ENCODE data around the gene LGI2. TPM values are rescaled to one million over a fixed set of nuclear protein-coding genes. Genes with fewer than 3 reads are reported as not detected.
"Not testable (repeated sequence)": the region's sequence is repeated elsewhere in the genome, so short reads cannot be mapped to it uniquely, and the experiment has no call there.

LGI2 gene
- total RNA-seq, 2 experiments from 2014 or later = not detected

GRCh38 chr4:25033526-25033925 lies 2.8 kb upstream of the LGI2 start:
- CTCF ChIA-PET = interaction anchor here (0.6 kb wide), 1 partner anchor 428 kb away, joined by 4 read pairs; no protein-coding TSS in a partner anchor
- DNase-seq = no peak
- no peak for ATAC-seq
- Mint-ChIP-seq H3K27me3 (peaks cover 52% of the 10 kb centered on the region), H3K9me3 (ENCODE audit: low read depth) (peaks cover 4% of the 10 kb centered on the region), H3K4me1 (peaks cover 4% of the 10 kb centered on the region), H3K36me3 (ENCODE audit: low read depth) (no peaks in the 10 kb centered on the region), H3K4me3 (no peak overlapping the region), H3K27ac (no peak overlapping the region)
- POLR2A ChIA-PET = no interaction called here
- intact Hi-C loops (cut with DNase I, micrococcal nuclease) = no loop called here

- DNase-seq = no peak
- ChIA-PET CTCF (no interaction called here), POLR2A (no interaction called here)
- Mint-ChIP-seq H3K36me3 (ENCODE audit: low read depth) (no peaks in the 10 kb centered on the region), H3K4me1 (peaks cover 4% of the 10 kb centered on the region), H3K4me3 (no peak overlapping the region), H3K27me3 (peaks cover 57% of the 10 kb centered on the region), H3K27ac (no peak overlapping the region), H3K9me3 (ENCODE audit: low read depth) (peaks cover 4% of the 10 kb centered on the region)
- ATAC-seq = no peak
- intact Hi-C loops (cut with DNase I, micrococcal nuclease) = no loop called here
Measured at GRCh38 chr4:25032126-25032525, 1.4 kb upstream of the LGI2 start.

DNA sequence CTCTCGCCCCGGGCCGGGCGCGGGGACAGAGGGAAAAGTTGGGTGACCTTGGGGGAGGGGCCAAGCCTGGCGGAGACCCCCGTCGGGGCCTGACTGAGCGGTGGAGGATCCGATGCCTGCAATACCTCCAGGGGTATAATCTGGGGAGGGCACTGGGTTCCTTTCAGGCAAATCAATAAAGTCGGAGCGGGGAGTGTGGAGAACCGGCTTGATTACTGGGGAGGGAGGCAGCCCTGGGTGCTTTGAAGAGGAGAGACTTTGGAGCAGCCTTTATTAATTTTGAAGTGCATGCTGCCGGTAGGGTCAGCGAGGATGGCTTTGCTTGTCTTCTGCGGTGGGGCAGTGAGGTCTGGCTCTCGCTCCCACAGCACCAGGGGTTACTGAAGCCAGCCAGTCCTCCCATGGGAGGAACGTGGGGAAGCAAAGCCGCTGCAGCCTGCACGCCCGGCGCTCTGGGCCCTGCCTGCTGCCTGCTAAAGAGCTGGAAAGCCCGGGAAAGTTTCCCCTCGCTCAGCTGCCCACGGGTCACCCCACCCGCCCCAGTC lies 403 bp upstream of the LGI2 start:
- no peak overlapping the region for H3K27ac Mint-ChIP-seq
- DNase-seq (no peak), ATAC-seq (no peak)
- no peak overlapping the region for H3K4me3 Mint-ChIP-seq
- CTCF ChIA-PET = no interaction called here
- intact Hi-C loops (cut with DNase I, micrococcal nuclease) = no loop called here
- no peaks in the 10 kb centered on the region for H3K36me3 Mint-ChIP-seq (ENCODE audit: low read depth)
- peaks cover 4% of the 10 kb centered on the region for H3K9me3 Mint-ChIP-seq (ENCODE audit: low read depth)
- peaks cover 62% of the 10 kb centered on the region for H3K27me3 Mint-ChIP-seq
- POLR2A ChIA-PET = no interaction called here
- H3K4me1 Mint-ChIP-seq = peaks cover 4% of the 10 kb centered on the region

DNA sequence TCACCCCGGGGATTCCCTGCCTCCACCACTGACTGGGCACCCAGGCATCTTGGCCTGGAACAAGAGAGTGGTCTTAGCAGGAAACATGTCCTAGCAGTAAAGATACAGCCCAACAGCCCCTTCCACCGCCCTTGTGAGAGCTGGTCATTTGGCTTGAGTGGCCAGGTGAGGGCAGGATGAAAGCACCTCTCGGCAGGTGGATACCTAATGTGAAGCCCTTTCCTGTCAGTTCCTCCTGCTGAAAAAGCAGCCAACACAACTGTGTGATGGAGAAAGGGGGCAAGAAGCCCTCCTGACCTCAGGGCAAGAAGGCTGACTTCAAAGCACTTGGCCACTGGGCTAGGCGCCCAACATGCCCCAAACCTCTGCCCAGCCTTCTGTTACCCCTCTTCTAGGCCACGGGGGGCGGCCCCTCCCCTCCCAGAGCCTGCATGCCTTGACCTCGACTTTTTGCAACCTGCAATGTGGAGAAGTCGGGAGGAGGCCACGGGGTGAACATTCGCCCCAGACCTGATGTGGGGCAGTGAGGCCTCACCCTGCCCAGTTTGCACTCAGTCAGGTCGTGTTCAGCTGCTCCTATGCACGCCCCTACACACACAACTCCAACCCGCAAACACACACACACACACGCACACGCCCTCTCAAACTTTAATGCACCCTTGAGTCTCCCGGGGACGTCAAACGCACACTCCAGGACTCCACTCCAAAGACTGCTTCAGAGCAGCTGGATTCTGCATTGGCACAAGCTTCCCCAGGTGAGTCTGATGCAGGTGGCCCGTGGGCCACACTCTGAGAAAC lies 1.1 kb downstream of the LGI2 start:
- intact Hi-C loops (cut with DNase I, micrococcal nuclease) = no loop called here
- peaks cover 2% of the 10 kb centered on the region for H3K9me3 Mint-ChIP-seq (ENCODE audit: low read depth)
- ATAC-seq = no peak
- H3K27me3 Mint-ChIP-seq = peaks cover 59% of the 10 kb centered on the region
- no peak for DNase-seq
- no peak overlapping the region for H3K27ac Mint-ChIP-seq
- POLR2A ChIA-PET = no interaction called here
- no peaks in the 10 kb centered on the region for H3K36me3 Mint-ChIP-seq (ENCODE audit: low read depth)
- CTCF ChIA-PET = no interaction called here
- no peak overlapping the region for H3K4me3 Mint-ChIP-seq
- H3K4me1 Mint-ChIP-seq = peaks cover 4% of the 10 kb centered on the region

DNA sequence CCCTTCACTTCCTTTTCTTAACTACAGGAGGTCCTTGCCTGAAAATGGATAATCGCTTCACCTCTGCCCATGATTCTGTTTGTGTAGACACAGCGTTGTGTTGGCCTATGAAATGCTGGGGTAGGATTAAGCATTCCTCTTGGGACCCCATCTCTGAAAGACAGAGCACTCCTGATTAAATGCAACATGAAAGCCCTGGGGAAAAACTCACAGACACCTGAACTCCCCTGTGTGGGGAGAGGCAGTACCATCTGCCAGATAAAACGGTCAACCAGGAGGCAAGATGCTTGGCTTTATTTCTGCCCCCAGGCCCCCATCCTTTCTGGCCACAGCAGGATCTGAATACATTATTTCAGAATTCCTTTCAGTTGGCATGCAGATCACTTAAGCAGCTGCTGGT lies 1.9 kb downstream of the LGI2 start:
- ATAC-seq (no peak), DNase-seq (no peak)
- Mint-ChIP-seq H3K36me3 (ENCODE audit: low read depth) (no peaks in the 10 kb centered on the region), H3K27ac (no peak overlapping the region), H3K9me3 (ENCODE audit: low read depth) (no peaks in the 10 kb centered on the region), H3K27me3 (peaks cover 55% of the 10 kb centered on the region), H3K4me3 (no peak overlapping the region), H3K4me1 (peaks cover 4% of the 10 kb centered on the region)
- intact Hi-C loops (cut with DNase I, micrococcal nuclease) = no loop called here
- ChIA-PET CTCF (no interaction called here), POLR2A (no interaction called here)

DNA sequence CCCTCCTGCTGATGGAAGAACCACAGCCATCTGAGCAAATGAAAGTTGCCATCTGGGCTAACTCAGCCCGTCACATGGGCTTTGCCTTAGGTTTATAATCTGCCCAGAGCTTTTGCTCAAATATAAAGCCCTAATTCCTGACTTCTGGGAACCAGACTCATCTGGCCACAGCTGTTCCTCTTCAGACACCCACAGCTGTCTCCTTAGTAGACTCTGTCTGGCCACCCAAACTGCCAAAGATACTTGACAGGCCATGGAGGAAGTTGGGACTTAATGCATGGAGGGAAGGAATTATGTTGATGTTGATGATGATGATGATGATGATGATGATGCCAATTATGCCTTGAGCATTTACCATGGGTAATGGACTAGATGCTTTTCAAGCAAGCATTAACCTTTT lies 8.0 kb downstream of the LGI2 start:
- ChIA-PET CTCF (no interaction called here), POLR2A (no interaction called here)
- ATAC-seq (no peak), DNase-seq (no peak)
- no peaks in the 10 kb centered on the region for H3K9me3 Mint-ChIP-seq (ENCODE audit: low read depth)
- no peak overlapping the region for H3K27ac Mint-ChIP-seq
- no peaks in the 10 kb centered on the region for H3K4me1 Mint-ChIP-seq
- no peak overlapping the region for H3K4me3 Mint-ChIP-seq
- intact Hi-C loops (cut with DNase I, micrococcal nuclease) = no loop called here
- peaks cover 30% of the 10 kb centered on the region for H3K27me3 Mint-ChIP-seq
- no peaks in the 10 kb centered on the region for H3K36me3 Mint-ChIP-seq (ENCODE audit: low read depth)

DNA sequence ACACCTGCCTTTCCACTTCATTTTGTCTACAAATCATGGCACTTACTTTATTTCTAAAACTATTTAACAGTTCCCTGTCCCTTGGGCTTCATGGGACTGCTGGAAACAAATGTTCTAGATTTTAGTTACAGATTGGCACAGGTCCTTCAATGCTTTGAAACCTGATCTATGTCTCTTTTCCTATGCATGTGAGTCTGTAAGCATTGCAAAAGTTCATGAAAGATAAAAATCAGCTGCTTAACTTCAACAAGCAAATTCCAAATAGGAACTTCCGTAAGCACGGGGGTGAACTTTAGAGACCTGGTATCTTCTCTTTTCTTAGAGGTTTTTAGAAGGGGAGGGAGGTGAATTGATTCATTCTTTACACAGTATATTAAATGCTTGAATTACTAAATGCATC lies 9.5 kb downstream of the LGI2 start:
- peaks cover 19% of the 10 kb centered on the region for H3K27me3 Mint-ChIP-seq
- ChIA-PET POLR2A (no interaction called here), CTCF (interaction anchor here (1.8 kb wide), 1 partner anchor 23 kb away, joined by 5 read pairs; no protein-coding TSS in a partner anchor)
- intact Hi-C loops (cut with DNase I, micrococcal nuclease) = no loop called here
- H3K4me1 Mint-ChIP-seq = no peaks in the 10 kb centered on the region
- H3K27ac Mint-ChIP-seq = no peak overlapping the region
- no peak overlapping the region for H3K4me3 Mint-ChIP-seq
- H3K9me3 Mint-ChIP-seq (ENCODE audit: low read depth) = no peaks in the 10 kb centered on the region
- no peak for ATAC-seq
- H3K36me3 Mint-ChIP-seq (ENCODE audit: low read depth) = no peaks in the 10 kb centered on the region
- no peak for DNase-seq

DNA sequence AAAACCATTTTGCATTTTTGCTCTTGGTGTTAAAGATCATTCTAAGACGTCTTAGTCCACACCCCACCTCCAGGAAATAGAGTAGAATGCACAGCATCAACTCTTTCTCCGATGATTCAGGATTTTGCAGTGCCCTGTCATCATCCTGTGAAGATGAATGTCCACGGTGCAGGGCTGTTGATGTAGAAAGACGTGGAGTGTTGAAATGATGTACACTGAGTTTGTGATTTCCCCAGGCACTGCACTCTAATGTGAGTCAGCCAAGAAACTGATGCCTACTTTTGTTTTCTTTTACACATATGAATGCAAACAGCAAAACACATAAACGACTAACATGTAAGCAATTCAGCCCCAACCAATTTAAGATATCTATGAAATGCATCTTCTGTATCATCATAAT lies 10.5 kb downstream of the LGI2 start:
- ChIA-PET POLR2A (no interaction called here), CTCF (interaction anchor here (1.8 kb wide), 1 partner anchor 22 kb away, joined by 5 read pairs; no protein-coding TSS in a partner anchor)
- peaks cover 17% of the 10 kb centered on the region for H3K27me3 Mint-ChIP-seq

DNA sequence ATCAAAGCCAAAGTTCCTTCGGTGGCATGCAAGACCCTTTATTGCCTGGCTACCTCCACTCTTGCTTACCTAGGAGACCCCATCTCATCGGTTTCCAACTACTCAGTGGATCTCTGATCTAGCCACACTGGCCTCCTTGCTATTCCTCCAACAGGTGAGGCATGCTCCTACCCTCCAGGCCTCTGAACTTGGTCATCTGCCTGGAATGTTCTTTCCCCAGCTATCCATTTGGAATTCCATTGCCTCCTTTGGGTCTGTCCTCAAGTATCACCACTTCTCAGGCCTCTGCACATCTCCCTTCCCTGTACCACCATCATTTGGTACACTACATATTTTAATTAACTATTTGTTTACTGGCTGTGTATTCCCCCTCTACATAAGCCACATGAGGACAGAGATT lies 11.2 kb downstream of the LGI2 start:
- Mint-ChIP-seq H3K4me1 (no peaks in the 10 kb centered on the region), H3K9me3 (ENCODE audit: low read depth) (no peaks in the 10 kb centered on the region)
- CTCF ChIA-PET = interaction anchor here (0.7 to 1.8 kb wide), 2 partner anchors 21 to 732 kb away, joined by 5 to 7 read pairs; no protein-coding TSS in a partner anchor

More for the DNA sequence above, 10.5 kb downstream of the LGI2 start:
- Mint-ChIP-seq H3K9me3 (ENCODE audit: low read depth) (no peaks in the 10 kb centered on the region), H3K36me3 (ENCODE audit: low read depth) (no peaks in the 10 kb centered on the region), H3K4me3 (no peak overlapping the region), H3K4me1 (no peaks in the 10 kb centered on the region), H3K27ac (no peak overlapping the region)
- intact Hi-C loops (cut with DNase I, micrococcal nuclease) = no loop called here
- DNase-seq (no peak), ATAC-seq (no peak)

DNA sequence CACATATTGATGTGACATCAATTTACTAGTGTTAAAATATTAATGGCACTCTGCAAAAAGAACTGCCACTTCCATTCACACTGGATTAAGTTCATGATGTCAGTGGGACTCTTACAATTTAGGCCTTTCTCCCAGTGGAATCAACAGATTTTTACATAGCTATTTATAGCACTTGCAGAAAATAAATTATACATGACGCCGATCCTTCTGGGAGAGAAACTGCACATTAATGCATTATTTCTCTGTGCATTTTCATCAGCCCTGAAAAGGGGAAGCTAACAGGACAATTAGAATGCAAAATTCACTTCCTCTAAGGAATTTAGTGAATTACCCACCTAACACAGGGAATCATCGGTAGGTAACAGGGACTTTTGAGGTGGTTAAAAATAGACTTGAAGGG lies 15.7 kb downstream of the LGI2 start:
- H3K9me3 Mint-ChIP-seq (ENCODE audit: low read depth) = no peaks in the 10 kb centered on the region
- H3K4me1 Mint-ChIP-seq = no peaks in the 10 kb centered on the region
- CTCF ChIA-PET = interaction anchor here (0.8 to 1.0 kb wide), 2 partner anchors 10 to 334 kb away, joined by 3 read pairs; no protein-coding TSS in a partner anchor
- no peaks in the 10 kb centered on the region for H3K36me3 Mint-ChIP-seq (ENCODE audit: low read depth)
- no peak overlapping the region for H3K4me3 Mint-ChIP-seq
- H3K27me3 Mint-ChIP-seq = peaks cover 2% of the 10 kb centered on the region
- no peak overlapping the region for H3K27ac Mint-ChIP-seq
- ATAC-seq (no peak), DNase-seq (no peak)
- intact Hi-C loops (cut with DNase I, micrococcal nuclease) = no loop called here
- POLR2A ChIA-PET = no interaction called here

More for the DNA sequence above, 11.2 kb downstream of the LGI2 start:
- POLR2A ChIA-PET = no interaction called here
- Mint-ChIP-seq H3K36me3 (ENCODE audit: low read depth) (no peaks in the 10 kb centered on the region), H3K4me3 (no peak overlapping the region), H3K27me3 (peaks cover 16% of the 10 kb centered on the region), H3K27ac (no peak overlapping the region)
- no peak for DNase-seq
- intact Hi-C loops (cut with DNase I, micrococcal nuclease) = no loop called here
- ATAC-seq = no peak

GRCh38 chr4:25014662-25014983 lies 16.1 kb downstream of the LGI2 start:
- intact Hi-C loops (cut with DNase I, micrococcal nuclease); POLR2A ChIA-PET; H3K27ac Mint-ChIP-seq; H3K4me3 Mint-ChIP-seq; DNase-seq; H3K27me3 Mint-ChIP-seq; H3K9me3 Mint-ChIP-seq (ENCODE audit: low read depth); H3K36me3 Mint-ChIP-seq (ENCODE audit: low read depth); ATAC-seq; H3K4me1 Mint-ChIP-seq: not testable (repeated sequence)
- CTCF ChIA-PET = interaction anchor here (0.8 kb wide), 1 partner anchor 11 kb away, joined by 3 read pairs; no protein-coding TSS in a partner anchor
